ACHN (cell line): ENCODE measurements around the gene ZBTB16.
A peak's percentile ranks its signal among the peaks of the same experiment; 100 is the strongest.

ENCODE experiments used
- DNase-seq: peaks from one replicate; pipeline ENCODE4 v3.0.0-alpha.2; 2015
- in situ Hi-C: cut with HindIII; loops from 2 replicates; pipeline ENCODE4 v1.10.0; 2017; ENCODE audit warnings: low sequenced_read_pairs, low pct_ligation_motif_present, low pct_unique_long_range_greater_than_20kb

Gene ZBTB16

DNA sequence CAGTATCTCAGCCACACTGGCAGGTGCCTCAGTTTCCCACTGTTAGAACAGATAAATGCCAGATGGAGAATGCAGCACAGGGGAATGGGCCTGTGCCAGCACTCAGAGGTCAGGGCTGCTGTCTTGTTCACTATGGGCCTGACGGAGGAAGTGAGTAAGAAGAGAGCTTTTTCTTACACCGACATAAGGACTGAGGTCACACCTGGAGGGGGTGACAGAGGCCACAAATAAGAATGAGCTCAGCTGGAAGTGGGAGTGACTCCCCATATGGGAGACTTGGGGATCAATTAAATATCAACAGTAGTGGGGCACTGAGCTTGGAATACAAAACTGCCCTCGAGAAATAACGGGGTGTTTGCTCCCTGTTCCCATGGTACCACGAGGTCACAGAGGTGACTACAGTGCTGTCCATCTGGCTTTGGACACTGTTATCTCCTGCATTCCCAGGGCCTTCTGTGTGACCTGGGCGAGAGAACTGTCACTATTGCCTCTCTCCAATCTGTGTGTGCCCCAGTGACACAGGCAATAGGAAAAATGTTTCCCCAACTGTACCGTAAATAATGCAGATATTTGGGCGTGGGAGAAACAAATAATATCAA is 142.6 kb downstream of the ZBTB16 start:
- DNase-seq, result no peak
- in situ Hi-C loops, result no loop called here

DNA sequence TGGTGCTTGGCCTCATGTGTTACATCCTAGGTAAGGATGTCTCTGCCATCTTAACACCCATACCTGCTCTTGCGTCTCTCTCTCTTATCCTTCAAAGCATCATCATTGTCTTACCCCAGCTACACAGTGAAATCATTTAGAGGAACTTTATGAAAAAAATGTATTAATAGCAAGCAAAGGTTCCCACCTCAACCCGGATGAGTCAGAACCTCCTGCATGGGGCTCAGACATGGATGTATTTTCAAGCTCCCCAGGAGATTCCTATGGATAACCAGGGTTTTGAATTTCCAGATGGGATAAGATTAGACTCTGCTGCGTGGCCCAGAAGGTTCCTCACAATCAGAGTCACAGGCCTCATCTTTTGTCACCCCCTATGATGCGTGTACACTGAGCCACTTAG is 147.6 kb downstream of the ZBTB16 start:
- in situ Hi-C loops, result no loop called here

DNA sequence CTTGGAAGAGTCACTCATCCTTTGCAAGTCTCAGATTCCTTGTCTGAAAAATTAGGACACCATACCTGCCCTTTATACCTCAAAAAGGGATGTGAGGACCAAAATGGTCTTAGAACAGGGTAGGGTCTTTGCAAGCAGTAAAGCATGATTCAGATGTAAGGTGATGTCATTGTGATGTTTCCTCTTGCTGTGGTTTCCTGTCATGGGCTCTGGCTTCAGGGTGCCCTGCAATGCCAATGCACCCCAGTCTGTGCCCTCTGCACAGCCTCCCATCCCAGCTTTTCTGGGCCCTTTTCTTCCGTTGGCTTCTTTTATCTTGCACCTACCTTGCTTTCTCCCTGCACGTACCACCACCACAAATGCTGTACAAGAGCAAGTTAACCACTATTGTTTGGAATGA is 148.9 kb downstream of the ZBTB16 start:
- in situ Hi-C loops, result no loop called here
- peak; percentile 7 for DNase-seq

More for the DNA sequence above, 147.6 kb downstream of the ZBTB16 start:
- DNase-seq, result no peak

DNA sequence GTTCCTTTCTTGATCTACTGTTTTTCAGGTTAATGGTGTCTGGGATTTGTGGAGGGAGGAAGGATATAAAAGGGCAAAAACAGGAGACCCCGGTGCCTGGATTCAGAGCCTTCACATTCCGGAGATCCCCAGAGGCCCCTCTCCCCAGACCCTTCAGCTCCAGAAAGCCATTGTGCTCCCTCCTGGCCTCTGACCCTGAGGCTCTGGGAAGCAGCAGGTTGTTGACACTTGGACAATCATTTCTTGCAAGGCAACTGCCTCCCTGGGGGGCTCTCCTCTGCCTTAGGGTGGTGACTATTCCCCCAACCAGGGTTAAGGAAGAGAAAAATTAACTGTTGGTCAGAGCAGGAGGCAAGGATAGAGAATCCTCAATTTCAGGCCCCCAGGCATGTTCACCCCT is 149.8 kb downstream of the ZBTB16 start:
- no peak for DNase-seq
- in situ Hi-C loops, result no loop called here

DNA sequence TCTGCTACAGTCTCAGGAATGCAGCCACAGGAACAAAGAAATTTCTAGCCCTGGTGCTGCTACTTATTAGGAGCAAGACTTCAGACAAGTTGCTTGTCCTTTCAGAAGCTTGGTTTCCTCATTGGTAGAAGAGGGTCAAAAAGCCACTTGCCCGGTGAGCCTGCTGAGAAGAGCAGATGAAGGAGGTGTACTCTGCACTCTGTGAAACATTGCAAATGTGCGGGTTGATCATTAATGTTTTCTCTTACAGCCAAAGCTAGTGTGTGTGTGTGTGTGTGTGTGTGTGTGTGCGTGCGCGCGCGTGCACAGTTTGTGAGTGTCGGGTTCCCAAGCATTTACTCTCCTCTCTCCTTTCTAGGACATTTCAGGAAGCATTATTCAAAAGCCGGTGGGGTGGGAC is 150.4 kb downstream of the ZBTB16 start:
- peak; percentile 68 for DNase-seq
- in situ Hi-C loops, result no loop called here

DNA sequence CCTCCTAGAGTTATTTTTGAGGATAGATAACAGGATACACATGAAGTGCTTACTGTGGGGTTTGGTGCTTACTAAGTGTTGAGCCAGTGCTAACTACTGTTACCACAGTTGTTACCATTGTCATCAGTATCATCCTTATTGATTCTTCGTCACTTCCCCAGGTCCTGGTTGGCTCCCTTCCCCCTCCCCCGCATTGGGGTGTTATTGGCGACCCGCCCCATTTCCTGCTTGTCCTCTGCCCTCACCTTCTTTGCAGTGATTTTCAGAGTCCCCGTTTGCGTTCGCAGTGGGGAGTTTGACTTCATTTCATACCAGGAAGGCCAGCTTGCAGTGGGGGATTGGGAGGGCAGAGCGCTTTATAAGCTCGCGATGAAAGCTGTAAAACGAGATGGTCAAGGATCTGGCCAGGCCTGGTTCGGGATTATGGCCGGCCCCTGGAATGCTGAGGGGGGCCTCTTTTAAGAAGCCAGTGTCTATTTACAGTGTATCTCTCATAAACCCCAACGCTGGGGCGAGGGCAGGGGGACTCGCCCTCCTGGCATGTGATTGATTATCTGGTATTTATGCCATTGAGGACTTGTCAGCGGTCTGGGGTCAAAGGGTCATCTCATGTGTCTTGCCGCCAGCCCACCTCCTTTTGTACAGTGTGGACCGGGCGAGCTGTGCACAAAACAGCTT is 152.1 kb downstream of the ZBTB16 start:
- DNase-seq, result no peak

DNA sequence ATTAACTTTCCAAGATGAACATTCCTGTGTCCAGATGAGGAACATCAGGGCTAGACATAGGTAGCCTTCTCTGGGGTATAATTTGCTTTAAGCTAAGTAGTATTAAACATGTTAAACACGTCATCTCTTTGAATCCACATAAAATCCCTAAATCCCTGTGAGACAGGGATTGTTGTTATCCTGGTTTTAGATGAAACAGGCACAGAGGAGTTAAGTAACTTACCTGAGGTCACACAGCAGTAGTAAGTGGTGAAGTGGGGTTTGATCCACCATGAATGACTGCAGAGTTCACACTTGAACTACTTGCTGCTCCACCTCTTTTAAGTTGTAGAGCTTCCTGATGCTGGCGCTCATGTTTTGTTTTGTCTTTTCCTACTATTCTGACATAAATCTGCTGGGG is 154.1 kb downstream of the ZBTB16 start:
- no peak for DNase-seq
- in situ Hi-C loops, result no loop called here

More for the DNA sequence above, 152.1 kb downstream of the ZBTB16 start:
- in situ Hi-C loops, result no loop called here

DNA sequence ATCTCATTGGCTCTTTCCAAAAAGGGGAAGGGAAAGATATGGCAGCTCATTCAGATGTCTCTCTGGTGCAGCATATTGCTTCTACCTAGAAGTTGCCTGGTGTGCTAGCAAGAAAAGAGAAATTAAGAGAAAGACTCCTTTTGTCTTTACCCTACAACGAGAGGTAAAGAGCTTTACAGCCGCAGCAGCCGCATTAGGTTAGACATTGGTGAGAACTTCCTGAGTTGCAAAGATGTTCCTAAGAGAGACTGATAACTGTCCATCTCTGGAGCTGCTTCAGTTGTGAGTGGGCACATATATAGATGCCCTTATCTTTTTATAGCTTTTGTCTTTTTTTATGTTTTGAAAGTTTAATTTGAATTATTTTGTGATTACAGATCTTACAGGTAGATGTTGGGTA is 155.9 kb downstream of the ZBTB16 start:
- in situ Hi-C loops, result no loop called here
- DNase-seq, result no peak

DNA sequence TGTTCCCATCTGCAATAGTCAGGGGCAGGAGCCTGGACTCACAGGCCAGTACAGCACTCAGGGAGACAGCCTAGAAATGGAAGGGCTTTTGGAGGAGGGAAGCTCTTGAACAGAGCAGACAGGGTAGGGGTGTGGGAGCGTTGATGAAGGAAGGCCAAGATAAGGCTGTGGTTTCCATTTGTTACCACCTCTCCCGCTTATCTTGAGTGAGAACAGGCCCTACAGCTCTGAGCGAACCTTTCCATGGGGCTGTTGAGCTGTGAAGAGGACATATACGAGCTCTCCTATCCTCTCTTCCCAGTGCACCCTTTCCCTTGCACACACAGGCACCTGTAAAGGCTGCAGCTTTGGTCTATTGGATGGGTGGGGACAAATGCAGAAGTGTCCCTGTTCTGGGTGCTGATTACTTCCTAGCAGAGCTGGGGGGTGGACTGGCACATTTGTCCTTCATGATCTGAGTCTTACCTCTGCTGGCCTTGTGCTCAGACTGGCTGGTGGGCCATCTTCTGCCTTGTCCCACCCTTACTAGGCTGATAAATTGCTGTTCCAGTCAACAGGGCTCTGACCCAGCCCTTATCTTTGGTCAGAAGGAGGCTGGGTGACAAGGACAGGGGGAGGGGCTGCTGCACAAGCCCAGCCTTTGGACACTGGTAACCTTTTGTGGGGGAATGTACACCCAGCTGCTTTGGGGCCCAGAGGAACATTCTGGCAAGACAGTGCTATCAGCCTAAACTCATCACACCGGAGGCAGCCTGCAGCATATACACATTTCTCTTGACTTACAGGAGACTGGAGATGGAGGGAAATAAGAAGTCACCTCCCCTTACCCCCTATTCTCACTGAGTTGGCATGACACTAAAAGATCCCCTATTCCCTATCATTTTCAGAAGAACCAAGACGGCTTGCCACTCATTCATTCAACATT is 156.6 kb downstream of the ZBTB16 start:
- DNase-seq, result no peak
- in situ Hi-C loops, result no loop called here

DNA sequence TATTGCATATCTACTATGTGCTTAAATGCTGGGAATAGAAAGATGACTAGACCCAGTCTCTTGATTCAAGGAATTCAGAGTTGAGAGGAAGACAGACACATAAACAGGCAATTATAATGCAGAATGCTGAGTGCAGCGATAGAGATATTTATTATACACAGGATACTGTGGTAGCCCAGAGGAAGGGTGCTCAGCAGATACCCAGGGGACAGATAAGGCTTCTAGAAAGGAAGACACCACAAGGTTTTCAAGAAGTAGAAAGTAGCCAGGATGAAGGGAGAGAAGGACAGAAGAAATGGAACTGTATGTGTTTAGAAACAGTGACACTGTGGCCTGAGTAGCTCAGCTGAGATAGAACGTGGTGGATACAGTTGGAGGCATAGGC is 157.3 kb downstream of the ZBTB16 start:
- no peak for DNase-seq
- in situ Hi-C loops, result no loop called here

DNA sequence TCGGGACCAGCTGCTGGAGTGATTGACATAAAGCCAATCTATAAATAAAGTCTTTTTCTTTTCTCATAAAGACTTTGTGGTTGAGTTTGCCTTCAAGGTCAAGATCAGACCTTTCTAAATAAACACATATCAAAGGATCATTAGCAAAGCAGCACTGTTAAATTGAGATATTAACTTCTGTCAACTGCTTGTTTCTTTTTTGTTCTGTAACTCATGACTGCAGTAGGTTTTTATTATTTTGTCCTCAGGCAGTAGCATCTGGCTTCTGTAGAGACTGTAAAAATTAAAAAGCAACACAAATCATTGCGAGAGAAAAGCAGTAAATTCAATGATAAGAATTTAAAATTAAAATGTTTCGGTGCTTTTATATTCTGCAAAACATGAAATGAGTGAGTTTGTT is 159.0 kb downstream of the ZBTB16 start:
- DNase-seq, result no peak
- in situ Hi-C loops, result no loop called here

DNA sequence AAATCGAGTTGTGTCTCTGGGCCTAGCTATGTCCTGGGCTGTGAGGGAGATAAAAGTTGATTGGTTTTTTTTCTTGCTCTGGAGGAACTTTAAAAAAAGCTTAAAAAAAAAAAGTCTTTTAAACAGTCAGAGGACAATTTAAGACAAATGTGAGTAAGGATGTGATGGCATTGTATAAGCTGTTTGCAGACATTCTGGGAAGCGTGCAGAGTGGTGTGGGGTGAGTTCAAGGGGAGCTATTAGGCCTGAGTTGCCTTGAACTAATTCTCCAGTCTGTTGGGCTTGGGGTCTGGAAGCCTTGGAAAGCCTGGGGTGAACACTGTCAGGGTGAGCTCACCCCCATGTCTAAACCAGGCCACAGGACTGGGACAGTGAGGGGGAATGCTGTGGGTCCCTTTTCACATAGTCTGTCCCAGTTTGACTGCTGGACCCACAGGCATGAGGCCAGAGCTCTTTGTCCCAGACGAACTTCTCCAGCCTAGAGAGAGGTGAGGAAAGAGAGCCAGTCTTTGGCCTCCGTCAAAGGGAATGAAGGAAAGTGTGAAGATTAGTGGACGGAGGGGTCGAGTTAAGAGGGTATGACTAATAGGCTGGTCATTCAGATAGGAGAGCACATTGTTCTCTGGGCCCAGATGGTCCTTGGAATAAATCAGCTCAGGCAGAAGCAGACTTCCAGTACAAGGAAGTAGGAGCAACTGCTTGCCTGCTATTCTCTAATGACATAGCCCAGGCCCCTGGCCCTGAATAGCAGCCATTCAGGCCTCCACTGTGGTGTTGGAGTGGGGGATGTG is 160.2 kb downstream of the ZBTB16 start:
- in situ Hi-C loops, result no loop called here
- DNase-seq, result peak; percentile 2

DNA sequence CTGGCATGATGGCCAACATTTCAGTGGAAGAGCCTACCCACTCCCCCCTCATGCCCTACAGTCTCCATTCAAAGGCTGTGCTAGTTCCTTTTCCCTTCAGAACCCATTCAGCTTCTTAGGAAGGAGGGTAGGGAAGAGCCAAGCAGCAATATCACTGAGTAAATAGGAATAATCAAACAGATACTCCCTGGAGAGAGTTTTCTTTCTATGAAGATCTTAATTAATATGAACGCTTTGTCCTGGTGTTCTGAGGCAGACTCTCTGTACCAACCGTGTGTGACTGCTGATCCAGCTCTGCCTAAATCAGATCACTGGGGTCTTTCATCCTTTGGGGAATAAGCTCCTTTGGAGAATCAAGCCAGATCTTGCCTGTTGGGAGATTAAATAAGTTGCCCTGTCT is 161.5 kb downstream of the ZBTB16 start:
- in situ Hi-C loops, result no loop called here
- no peak for DNase-seq

DNA sequence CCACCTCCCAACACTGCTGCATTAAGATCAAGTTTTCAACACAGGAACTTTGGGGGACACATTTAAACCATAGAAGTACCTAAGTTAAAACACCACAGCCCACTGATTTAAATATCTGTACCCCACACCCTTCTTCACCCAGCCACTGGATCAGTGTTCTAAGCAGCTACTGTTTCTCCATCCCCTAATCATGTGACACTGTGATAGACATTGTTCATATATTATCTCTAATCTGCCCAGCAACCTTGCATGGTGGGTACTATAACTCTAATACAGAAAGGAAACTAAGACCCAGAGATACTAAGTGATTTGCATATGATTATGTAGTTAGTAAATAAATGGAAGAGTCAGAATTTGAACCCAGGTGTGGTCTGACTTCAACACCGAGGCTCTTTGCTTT is 166.2 kb downstream of the ZBTB16 start:
- no peak for DNase-seq
- in situ Hi-C loops, result no loop called here

DNA sequence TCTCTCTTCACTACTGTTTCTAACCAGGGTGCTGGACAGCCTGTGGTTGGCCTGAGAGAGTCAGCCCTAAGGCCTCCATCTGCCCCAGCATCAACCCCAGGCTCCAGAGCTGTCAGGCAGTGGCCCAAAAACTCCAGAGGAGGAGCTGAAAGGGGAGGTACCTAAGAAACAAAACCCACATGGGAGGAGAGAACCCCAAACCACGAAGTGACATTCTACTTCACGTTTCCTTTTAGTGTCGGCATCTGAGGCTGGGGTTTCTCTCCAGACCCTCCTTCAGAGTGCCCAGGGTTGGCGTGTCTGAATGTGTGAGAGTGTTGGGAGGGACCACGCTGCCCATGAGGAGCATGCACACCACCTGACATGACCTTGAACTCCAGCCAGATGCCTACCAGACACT is 166.8 kb downstream of the ZBTB16 start:
- in situ Hi-C loops, result no loop called here
- DNase-seq, result no peak

DNA sequence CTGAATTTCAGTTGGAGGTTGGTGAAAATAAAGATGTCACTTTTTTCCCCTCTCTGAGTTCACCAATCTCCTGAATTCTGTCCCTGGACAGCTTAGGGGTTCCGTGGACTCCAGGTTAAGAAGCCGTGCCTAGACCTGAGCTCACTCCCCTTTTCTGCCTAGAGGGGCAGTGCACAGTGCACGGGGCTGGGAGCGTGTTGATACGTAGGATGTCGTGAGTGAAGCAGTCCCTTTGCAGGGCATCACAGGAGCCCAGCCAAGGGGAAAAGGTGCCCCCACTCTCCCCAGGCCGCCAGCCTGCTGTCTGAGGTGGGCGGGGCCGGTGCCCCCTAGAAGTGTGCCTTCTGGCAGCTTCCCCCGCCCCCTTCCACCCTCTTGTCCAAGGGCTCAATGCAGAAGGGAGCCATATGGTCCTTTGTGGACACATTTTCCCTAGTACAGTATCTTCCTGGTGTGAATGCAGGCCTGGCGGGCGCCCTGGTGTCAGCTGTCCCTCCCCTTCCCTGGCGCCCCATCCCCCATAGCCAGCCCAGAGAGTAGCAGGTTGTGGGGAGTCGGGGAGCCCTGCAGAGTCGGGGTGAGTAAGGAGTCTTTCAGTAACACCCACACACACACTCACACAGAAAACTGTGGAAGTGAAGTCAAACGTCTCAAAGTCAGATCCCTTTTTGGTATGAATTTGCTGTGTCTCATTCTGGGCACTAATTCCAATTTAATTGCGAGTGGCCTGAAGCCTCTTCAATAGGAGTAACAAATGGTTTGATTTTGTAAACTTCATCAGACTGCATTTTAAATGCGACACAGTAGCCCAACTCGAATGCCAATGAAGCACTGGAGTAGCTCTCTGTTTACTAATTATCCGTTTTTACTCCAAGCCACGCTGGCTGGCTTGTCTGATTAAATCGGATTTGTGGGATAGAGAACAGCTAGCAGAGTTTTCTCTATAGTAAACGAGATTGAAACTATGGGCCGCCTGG is 169.2 kb downstream of the ZBTB16 start:
- in situ Hi-C loops, result no loop called here
- DNase-seq, result no peak

DNA sequence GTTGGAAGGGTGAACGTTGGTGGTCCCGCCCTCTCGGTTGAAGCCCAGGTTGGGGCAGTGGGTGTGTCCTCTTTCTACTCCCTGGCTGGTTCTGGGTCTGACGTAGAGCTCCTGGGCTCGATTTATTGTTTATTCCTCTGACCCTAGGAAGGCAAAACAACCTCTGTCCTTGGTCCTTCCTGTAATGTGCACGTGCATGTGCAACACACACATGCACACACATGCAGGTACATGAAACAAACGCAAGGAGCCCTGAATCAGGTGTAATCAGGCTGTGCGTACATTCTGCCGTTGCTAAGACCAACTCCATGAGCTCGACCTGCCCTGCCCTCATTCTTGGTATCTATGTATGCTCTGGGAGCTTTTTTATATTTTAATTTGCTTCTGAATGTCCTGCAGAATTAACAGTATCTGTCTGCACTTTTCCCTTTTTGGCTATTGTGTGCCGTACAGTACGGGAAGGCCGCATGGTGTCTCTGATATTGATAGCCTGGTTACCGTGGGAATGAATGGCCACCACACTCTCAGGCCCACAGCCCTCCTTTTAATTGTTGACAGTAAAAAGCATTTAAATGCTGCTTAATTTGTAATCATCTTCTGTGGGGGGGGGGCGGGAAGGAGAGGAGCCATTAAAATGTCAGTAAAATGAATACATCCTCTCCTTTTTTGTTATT is 170.7 kb downstream of the ZBTB16 start:
- in situ Hi-C loops, result no loop called here
- no peak for DNase-seq
